ENCODE results near the gene MRAP2.
"Not testable (repeated sequence)": the region's sequence is repeated elsewhere in the genome, so short reads cannot be mapped to it uniquely, and the experiment has no call there.

The MRAP2 gene

GRCh38 chr6:84035484-84035883 lies 1.9 kb downstream of the MRAP2 start:
- DNase-seq = no peak

DNA sequence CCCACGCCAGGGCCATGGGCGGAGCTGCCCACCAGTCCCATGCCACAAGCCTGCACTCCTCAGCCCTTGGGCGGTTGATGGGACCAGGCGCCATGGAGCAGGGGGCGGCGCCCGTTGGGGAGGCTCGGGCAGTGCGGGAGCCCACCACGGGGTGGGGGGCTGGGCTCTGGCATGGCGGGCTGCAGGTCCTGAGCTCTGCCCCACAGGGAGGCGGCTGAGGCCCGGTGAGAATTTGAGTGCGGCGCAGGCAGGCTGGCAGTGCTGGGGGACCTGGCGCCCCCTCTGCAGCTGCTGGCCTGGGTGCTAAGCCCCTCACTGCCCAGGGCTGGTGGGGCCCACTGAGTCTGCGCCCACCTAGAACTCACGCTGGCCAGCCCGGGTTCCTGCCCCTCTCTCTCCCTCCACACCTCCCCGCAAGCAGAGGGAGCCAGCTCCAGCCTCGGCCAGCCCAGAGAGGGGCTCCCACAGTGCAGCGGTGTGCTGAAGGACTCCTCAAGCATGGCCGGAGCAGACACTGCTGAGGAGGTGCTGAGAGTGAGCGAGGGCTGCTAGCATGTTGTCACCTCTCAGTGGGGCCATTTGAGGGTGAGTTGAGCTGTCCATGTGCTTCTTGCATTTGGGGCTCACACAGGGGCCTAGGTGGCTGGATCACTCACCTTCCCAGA lies 4.0 kb downstream of the MRAP2 start:
- no peak for DNase-seq

- no peak for DNase-seq
These were observed 9.0 kb downstream of the MRAP2 start for GRCh38 chr6:84042603-84043002.

- DNase-seq = no peak
These were observed 10.0 kb downstream of the MRAP2 start for GRCh38 chr6:84043555-84043954.

DNA sequence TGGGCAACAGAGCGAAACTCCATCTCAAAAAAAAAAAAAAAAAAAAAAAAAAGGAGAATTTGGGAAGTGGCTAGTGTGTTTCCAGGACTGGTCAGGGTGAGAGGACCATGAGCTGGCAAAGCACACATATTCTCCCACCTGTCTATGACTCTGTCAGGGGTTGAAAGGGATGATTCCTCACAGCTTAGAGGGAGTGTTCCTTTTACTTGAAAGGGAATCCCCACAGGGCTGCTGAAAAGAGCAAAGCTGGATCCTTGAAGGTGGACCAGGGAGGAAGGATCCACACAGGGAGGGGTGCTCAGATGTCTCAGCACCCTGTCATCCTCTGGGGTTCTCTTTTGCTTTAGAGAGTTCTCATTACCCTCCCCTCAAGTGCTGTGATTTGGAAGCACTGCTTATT lies 13.2 kb downstream of the MRAP2 start:
- no peak for DNase-seq

GRCh38 chr6:84048588-84048987 lies 15.0 kb downstream of the MRAP2 start:
- no peak for DNase-seq

DNA sequence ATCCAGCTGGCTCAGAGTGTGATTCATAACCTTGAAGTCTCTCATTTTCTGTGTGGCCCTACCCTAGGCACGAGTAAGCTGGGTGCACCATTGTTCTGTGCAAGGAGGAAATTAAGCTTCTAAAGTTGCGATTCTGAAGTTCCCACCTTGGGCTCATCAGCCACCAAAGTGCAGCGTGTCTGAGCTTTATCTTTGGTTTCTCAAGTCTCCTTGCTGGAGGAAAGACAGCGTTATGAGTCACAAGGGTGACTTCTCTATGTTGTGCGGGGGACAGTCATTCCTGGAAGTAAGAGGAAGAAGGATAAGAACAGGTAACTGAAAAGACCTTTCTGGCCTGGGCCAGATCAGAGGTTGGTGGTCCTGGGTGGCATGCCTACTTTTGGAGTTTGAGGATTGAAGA lies 16.8 kb downstream of the MRAP2 start:
- no peak for DNase-seq

DNA sequence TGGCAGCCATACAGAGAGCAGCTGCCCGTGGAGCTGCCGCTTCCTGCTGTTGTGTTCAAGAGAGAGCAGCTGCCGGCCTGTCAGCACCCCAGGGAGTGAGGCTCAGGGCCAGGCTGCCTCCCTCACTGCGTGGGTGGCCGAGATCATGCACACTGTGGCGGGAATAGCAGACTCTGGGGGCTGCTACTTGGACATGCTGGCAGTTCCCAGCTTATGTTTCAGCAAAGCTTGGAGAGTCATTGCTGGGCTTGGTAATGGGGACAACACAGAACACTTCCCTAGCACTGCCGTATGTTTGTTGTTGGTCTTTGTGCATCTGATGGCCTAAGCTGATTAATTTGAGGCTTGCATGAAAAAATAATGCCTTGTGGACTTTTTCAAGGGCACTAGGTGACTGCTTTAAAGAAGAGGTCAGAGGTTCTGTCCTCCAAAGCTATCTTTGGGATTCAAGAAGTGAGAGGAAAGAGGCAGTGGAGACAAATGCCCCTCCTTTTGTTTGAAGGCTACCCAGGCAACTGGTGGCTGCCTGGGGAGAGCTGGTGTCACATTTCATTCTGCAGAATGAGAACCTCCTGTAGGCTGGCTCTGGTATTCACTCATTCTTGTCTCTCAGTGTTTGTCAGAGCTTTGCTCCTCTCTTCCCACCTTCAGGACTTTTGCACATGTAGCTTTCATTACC lies 18.8 kb downstream of the MRAP2 start:
- peak; percentile 49 for DNase-seq

DNA sequence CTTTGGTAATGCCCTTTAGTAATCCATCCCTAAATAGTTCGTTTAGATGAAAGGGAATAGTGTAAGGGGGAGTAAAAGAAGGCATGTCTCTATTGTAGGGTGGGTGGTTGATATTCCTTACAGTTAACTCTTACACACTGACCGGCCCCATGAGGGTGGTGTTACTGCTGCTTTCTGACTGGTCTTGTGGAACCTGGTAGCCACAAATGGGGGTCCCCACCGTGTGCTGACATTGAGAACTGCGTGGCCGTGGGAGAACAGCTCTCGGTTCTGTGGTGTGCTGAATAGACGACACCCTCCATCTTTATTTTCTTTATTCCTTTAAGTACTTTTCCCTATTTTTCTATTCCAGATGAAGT lies 19.3 kb downstream of the MRAP2 start:
- DNase-seq = no peak

- DNase-seq = no peak
These were observed 22.1 kb downstream of the MRAP2 start for GRCh38 chr6:84055647-84056046.

- no peak for DNase-seq
These were observed 24.3 kb downstream of the MRAP2 start for GRCh38 chr6:84057908-84058307.

- no peak for DNase-seq
These were observed 25.5 kb downstream of the MRAP2 start for GRCh38 chr6:84059082-84059481.

DNA sequence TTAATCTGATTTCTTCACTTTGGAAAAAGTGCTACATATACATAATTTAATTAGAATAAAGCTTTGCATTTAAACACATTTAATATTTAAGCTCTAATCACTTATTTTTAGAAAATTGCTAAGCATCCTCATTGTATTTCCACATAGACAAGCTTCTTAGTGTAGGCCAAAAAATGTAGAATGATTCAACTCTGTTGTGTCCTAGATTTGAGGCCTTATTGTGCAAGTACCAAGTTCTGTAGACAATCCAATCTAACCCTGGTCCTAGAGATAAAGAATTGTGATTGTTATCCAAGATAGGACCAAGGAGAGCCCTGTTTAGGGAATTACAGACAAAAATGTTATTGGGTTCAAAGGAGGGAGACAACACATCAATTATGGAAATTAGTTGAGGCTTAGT lies 27.6 kb downstream of the MRAP2 start:
- DNase-seq = no peak

- no peak for DNase-seq
These were observed 28.2 kb downstream of the MRAP2 start for GRCh38 chr6:84061613-84062398.

- no peak for DNase-seq
These were observed 29.1 kb downstream of the MRAP2 start for GRCh38 chr6:84062519-84063154.

- DNase-seq = no peak
These were observed 32.2 kb downstream of the MRAP2 start for GRCh38 chr6:84065693-84066290.

GRCh38 chr6:84066536-84066935 lies 33.0 kb downstream of the MRAP2 start:
- no peak for DNase-seq

DNA sequence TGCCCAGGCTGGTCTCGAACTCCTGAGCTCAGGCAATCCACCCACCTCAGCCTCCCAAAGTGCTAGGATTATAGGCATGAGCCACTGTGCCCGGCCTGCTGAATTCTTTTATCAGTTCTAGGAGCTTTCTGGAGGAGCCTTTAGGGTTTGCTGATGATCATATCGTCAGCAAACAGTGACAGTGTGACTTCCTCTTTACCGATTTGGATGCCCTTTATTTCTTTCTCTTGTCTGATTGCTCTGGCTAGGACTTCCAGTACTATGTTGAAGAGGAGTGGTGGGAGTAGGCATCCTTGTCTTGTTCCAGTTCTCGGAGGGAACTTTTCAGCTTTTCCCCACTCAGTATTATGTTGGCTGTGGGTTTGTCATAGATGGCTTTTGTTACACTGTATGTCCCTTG lies 35.3 kb downstream of the MRAP2 start:
- not testable (repeated sequence) for DNase-seq

- DNase-seq = no peak
These were observed 38.9 kb downstream of the MRAP2 start for GRCh38 chr6:84072442-84072997.

- no peak for DNase-seq
These were observed 41.6 kb downstream of the MRAP2 start for GRCh38 chr6:84074988-84075781.

DNA sequence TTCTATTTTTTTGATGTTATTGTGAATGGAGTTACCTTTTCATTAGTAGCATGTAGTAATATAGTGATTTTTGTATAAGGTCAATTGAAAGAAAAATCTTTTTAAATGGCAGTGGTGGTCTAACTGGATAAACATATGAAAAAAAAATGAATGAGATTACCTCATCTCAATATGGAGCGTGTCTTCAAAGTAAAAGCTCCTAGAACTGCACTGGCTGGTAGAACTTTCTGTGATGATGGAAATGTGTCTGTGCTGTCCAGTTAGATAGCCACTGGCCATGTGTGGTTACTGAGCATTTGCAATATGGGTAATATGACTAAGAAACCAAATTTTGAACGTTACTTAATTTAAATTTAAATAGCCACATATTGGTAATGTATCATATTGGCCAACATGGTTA lies 44.1 kb downstream of the MRAP2 start:
- DNase-seq = no peak

DNA sequence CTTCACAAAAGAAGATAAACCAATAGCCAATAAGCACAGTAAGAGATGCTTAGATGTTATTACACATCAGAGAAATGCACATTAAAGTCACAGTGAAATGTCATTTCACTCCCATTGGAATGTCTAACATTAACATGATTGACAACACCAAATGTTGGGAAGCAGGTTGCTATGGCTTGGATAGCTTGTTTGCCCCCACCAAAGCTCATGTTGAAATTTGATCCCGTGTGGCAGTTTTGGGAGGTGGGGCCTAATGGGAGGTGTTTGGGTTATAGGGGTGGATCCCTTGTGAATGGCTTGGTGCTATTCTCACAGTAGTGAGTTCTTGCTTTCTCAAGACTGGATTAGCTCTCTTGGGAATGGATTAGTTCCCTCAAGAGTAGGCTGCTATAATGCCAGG lies 44.8 kb downstream of the MRAP2 start:
- no peak for DNase-seq

Measured in NCI-H2227 treated with DMSO at 0.1 percent for 48 hours (cell line).